ENCODE measurements around the gene GLDC. TPM values are rescaled to one million over a fixed set of nuclear protein-coding genes. Genes with fewer than 3 reads are reported as not detected.

GLDC gene
- polyA plus RNA-seq, 1 donor from 2014 or later: 1.0 TPM

DNA sequence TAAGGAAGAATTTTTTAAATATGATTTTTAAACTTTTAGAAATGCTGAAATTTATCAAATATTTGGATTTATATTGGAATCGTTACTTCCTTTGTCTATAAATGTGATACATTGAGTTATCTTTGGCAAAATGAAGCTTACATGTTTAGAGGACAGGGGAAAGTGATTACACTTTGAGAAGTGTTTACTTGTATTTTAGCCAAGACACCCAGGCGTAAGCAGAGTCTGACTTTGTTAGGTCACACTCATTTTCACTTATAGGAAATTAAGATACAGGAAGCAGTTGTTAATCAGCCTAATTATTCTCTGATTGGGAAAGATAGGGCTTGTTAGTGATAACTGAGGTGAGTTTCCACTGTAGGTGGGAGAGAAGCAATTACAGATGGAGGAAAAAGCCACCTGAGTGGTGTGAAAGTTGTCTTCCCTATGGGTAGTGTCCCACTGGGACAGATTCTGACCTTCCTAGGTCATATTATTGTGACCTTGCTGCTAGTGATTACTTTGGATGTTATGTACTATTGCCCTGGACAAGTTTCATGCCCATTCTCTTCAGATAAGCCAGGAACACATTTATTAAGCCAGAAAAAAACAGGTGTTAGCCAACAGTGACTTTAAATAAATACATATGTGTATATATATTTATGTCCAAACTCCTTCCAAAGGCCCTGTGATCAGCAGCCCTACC, 143.9 kb downstream of the GLDC start:
- Mint-ChIP-seq H3K4me3 (no peak overlapping the region), H3K27ac (peak overlapping the region in 1 of 3 donors; percentile 40)

GRCh38 chr9:6498982-6499381, 146.5 kb downstream of the GLDC start:
- Mint-ChIP-seq H3K4me1 (peaks cover 0 to 3% (median 0%) of the 10 kb centered on the region in 3 donors), H3K36me3 (peaks cover 8% of the 10 kb centered on the region), H3K9me3 (no peaks in the 10 kb centered on the region), H3K27me3 (no peaks in the 10 kb centered on the region), H3K4me3 (no peak overlapping the region), H3K27ac (peak overlapping the region in 1 of 3 donors; percentile 72)

More for the DNA sequence above, 143.9 kb downstream of the GLDC start:
- no peaks in the 10 kb centered on the region for H3K27me3 Mint-ChIP-seq
- no peaks in the 10 kb centered on the region for H3K4me1 Mint-ChIP-seq
- peaks cover 10% of the 10 kb centered on the region for H3K36me3 Mint-ChIP-seq
- H3K9me3 Mint-ChIP-seq: no peaks in the 10 kb centered on the region

DNA sequence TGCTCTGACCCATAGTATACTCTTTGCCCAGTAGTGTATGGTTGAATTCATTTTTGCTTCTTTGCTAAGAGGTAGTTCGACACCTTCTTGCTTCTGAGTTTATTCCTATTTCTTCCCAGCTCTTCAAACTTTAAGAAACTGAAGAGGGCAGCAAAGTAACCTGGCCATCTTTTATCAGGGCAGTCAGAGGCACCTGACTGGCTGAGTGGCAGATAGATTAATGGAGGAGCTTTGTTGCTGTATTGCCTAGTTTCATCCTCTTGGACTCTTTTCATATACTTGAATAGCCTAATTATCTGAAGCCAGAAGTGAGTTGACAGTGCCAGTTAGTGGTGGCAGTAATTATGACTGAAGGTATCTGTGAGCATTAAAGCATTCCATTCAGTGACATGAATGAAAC, 150.1 kb downstream of the GLDC start:
- peaks cover 7% of the 10 kb centered on the region for H3K36me3 Mint-ChIP-seq

GRCh38 chr9:6490863-6491262, 154.7 kb downstream of the GLDC start:
- no peak overlapping the region for H3K4me3 Mint-ChIP-seq
- H3K27me3 Mint-ChIP-seq: no peaks in the 10 kb centered on the region
- H3K4me1 Mint-ChIP-seq: peaks cover 0 to 7% (median 4%) of the 10 kb centered on the region in 3 donors
- H3K9me3 Mint-ChIP-seq: no peaks in the 10 kb centered on the region
- peaks cover 6% of the 10 kb centered on the region for H3K36me3 Mint-ChIP-seq
- H3K27ac Mint-ChIP-seq: no peak overlapping the region

More for the DNA sequence above, 150.1 kb downstream of the GLDC start:
- H3K27ac Mint-ChIP-seq: peak overlapping the region in 1 of 3 donors; percentile 77
- no peaks in the 10 kb centered on the region for H3K9me3 Mint-ChIP-seq
- no peak overlapping the region for H3K4me3 Mint-ChIP-seq
- peaks cover 0 to 7% (median 2%) of the 10 kb centered on the region in 3 donors for H3K4me1 Mint-ChIP-seq
- no peaks in the 10 kb centered on the region for H3K27me3 Mint-ChIP-seq

- Mint-ChIP-seq H3K4me3 (no peak overlapping the region), H3K9me3 (no peaks in the 10 kb centered on the region), H3K36me3 (peaks cover 6% of the 10 kb centered on the region), H3K27me3 (no peaks in the 10 kb centered on the region), H3K4me1 (peaks cover 0 to 4% (median 4%) of the 10 kb centered on the region in 3 donors), H3K27ac (no peak overlapping the region)
These were observed 156.4 kb downstream of the GLDC start for GRCh38 chr9:6489099-6489498.

GRCh38 chr9:6488395-6488794, 157.1 kb downstream of the GLDC start:
- Mint-ChIP-seq H3K4me3 (no peak overlapping the region), H3K4me1 (peaks cover 0 to 4% (median 4%) of the 10 kb centered on the region in 3 donors), H3K27me3 (no peaks in the 10 kb centered on the region), H3K9me3 (no peaks in the 10 kb centered on the region), H3K36me3 (peaks cover 6% of the 10 kb centered on the region), H3K27ac (no peak overlapping the region)

DNA sequence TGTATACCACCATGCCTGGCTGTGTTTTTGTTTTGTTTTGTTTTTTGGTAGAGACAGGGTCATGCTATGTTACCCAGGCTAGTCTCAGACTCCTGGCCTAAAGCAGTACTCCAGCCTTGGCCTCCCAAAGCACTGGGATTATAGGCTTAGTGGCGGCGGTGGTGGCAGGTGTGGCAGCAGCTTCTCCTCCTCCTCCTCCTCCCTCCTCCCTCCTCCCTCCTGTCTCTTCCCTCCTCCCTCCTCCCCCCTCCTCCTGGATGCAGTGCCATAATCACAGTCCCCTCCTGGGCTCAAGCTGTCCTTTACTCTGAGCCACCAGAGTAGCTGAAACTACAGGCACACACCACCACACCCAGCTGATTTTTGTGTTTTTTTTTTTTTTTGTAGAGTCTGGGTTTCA, 161.3 kb downstream of the GLDC start:
- H3K4me3 Mint-ChIP-seq: no peak overlapping the region
- no peaks in the 10 kb centered on the region for H3K27me3 Mint-ChIP-seq
- no peaks in the 10 kb centered on the region for H3K9me3 Mint-ChIP-seq
- peak overlapping the region in 1 of 3 donors; percentile 11 for H3K27ac Mint-ChIP-seq
- H3K36me3 Mint-ChIP-seq: no peaks in the 10 kb centered on the region
- H3K4me1 Mint-ChIP-seq: no peaks in the 10 kb centered on the region

Other genes starting within 250 kb of the GLDC start
- 25.4 TPM for gene UHRF2, start 232.5 kb downstream of the GLDC start, polyA plus RNA-seq
- 31.6 TPM for gene KDM4C, start 112.2 kb upstream of the GLDC start, polyA plus RNA-seq

All from IgD-negative memory B cell (primary cell).